Trophoblast cell (in vitro differentiated cells and primary cell): Measurements from ENCODE around the gene CD300C.

ENCODE experiments used
- DNase-seq, 2 donors: peaks; one replicate each; pipeline ENCODE4 v3.0.0-alpha.2; 2016
- H2AFZ ChIP-seq: 2 replicates; pipeline ENCODE4 v1.6.1; 2013; ENCODE audit warnings: low read length, moderate library complexity, mild to moderate bottlenecking; ENCODE audit not compliant: insufficient read depth, poor library complexity
- H2AK5ac ChIP-seq: 2 replicates; pipeline ENCODE4 v1.6.1; 2013; ENCODE audit warnings: mild to moderate bottlenecking, low read length
- H2BK120ac ChIP-seq: 2 replicates; pipeline ENCODE4 v1.6.1; 2013; ENCODE audit warnings: low read length, mild to moderate bottlenecking, moderate library complexity; ENCODE audit not compliant: insufficient read depth, poor library complexity
- H2BK12ac ChIP-seq: 2 replicates; pipeline ENCODE4 v1.6.1; 2013; ENCODE audit warnings: mild to moderate bottlenecking, low read length, moderate library complexity
- H2BK5ac ChIP-seq: 2 replicates; pipeline ENCODE4 v1.6.1; 2013; ENCODE audit warnings: low read length, low read depth, moderate library complexity, mild to moderate bottlenecking; ENCODE audit not compliant: poor library complexity
- H3K14ac ChIP-seq: 2 replicates; pipeline ENCODE4 v1.6.1; 2013; ENCODE audit warnings: mild to moderate bottlenecking, low read length
- H3K18ac ChIP-seq: 2 replicates; pipeline ENCODE4 v1.6.1; 2013; ENCODE audit warnings: mild to moderate bottlenecking, low read length
- H3K23ac ChIP-seq: 2 replicates; pipeline ENCODE4 v1.6.1; 2013; ENCODE audit warnings: low read length
- H3K27ac ChIP-seq: 2 replicates; pipeline ENCODE4 v1.5.1; 2013; ENCODE audit warnings: low read depth, mild to moderate bottlenecking, inconsistent platforms, low read length, moderate library complexity
- H3K27me3 ChIP-seq: 2 replicates; pipeline ENCODE4 v1.6.1; 2013; ENCODE audit warnings: inconsistent platforms, mild to moderate bottlenecking, low read length, moderate library complexity; ENCODE audit not compliant: insufficient read depth
- H3K36me3 ChIP-seq, 2 experiments: 1 replicate in 1 of 2; 2 replicates in 1 of 2; pipeline ENCODE4 v1.6.1; 2013; ENCODE audit warnings: low read length in 2 of 2, mild to moderate bottlenecking in 2 of 2, moderate library complexity in 1 of 2; ENCODE audit not compliant: insufficient read depth in 2 of 2, control insufficient read depth in 1 of 2
- H3K4ac ChIP-seq: 2 replicates; pipeline ENCODE4 v1.6.1; 2013; ENCODE audit warnings: low read depth, mild to moderate bottlenecking, low read length, moderate library complexity
- H3K4me1 ChIP-seq, 2 experiments: 1 replicate in 1 of 2; 2 replicates in 1 of 2; pipeline ENCODE4 v1.6.1; 2013; ENCODE audit warnings: low read length in 2 of 2, mild to moderate bottlenecking in 2 of 2, moderate library complexity in 1 of 2; ENCODE audit not compliant: insufficient read depth in 2 of 2, control insufficient read depth in 1 of 2
- H3K4me2 ChIP-seq: 2 replicates; pipeline ENCODE4 v1.6.1; 2013; ENCODE audit warnings: inconsistent platforms, mild to moderate bottlenecking, low read length, moderate library complexity
- H3K4me3 ChIP-seq: 2 replicates; pipeline ENCODE4 v1.5.1; 2013; ENCODE audit warnings: mild to moderate bottlenecking, low read depth, low read length, inconsistent platforms
- H3K79me1 ChIP-seq: one replicate; pipeline ENCODE4 v1.6.1; 2013; ENCODE audit warnings: low read length
- H3K79me2 ChIP-seq: 2 replicates; pipeline ENCODE4 v1.6.1; 2013; ENCODE audit warnings: low read length, mild to moderate bottlenecking; ENCODE audit not compliant: control insufficient read depth, insufficient read depth, poor library complexity
- H3K9ac ChIP-seq: 2 replicates; pipeline ENCODE4 v1.6.1; 2013; ENCODE audit warnings: mild to moderate bottlenecking, low read length
- H3K9me3 ChIP-seq: 2 replicates; pipeline ENCODE4 v1.6.1; 2013; ENCODE audit warnings: low read depth, mild to moderate bottlenecking, control low read depth, inconsistent platforms, low read length; ENCODE audit not compliant: insufficient read depth
- H4K12ac ChIP-seq: 2 replicates; pipeline ENCODE4 v1.6.1; 2013; ENCODE audit warnings: low read depth, mild to moderate bottlenecking, low read length, moderate library complexity
- H4K8ac ChIP-seq: 2 replicates; pipeline ENCODE4 v1.6.1; 2013; ENCODE audit warnings: low read depth, mild to moderate bottlenecking, low read length, moderate library complexity
- H4K91ac ChIP-seq: one replicate; pipeline ENCODE4 v1.6.1; 2013; ENCODE audit warnings: low read depth, mild to moderate bottlenecking, low read length, moderate library complexity
- whole genome bisulfite sequencing: extraction: QIAGEN DNeasy Blood & Tissue Kit; methylation state at CpG from one replicate; pipeline ENCODE4 v1.1.7; 2013; ENCODE audit warnings: missing lambda C conversion rate; ENCODE audit not compliant: insufficient read length, insufficient coverage; ENCODE audit errors: extremely low coverage; 5-methylcytosine and 5-hydroxymethylcytosine counted together

The CD300C gene

DNA sequence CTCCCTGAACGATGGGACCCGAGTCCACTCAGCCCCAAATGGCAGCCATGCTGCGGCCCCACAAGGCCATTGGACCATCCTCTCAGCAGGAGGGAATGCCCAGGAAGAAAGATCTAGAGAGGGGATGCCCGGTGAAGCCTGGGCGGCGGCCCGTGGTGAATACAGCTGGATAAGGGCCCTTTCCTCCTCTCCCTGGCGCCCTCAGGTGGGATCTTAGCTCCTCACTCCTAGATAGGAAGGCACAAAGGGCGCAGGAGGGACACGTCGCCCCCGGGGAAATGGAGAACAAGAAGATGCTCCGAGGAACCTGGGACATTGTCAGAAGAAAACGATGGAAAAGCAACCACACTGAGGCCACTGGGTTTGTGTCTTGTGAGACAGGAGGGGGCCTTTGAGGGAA is 2.5 kb downstream of the CD300C start:
- Histone ChIP-seq H3K4me2 (no peak overlapping the region), H2BK12ac (no peak overlapping the region), H2BK5ac (no peak overlapping the region), H3K79me1 (no peaks in the 10 kb centered on the region), H3K27me3 (no peaks in the 10 kb centered on the region), H3K9ac (no peak overlapping the region), H3K9me3 (no peaks in the 10 kb centered on the region), H3K4me1 (no peaks in the 10 kb centered on the region), H3K79me2 (no peaks in the 10 kb centered on the region), H3K4me3 (no peak overlapping the region), H3K4ac (no peak overlapping the region), H2BK120ac (no peak overlapping the region), H2AFZ (no peak overlapping the region), H3K36me3 (no peaks in the 10 kb centered on the region), H3K27ac (no peak overlapping the region), H2AK5ac (no peak overlapping the region), H3K18ac (no peak overlapping the region), H4K91ac (no peak overlapping the region), H3K23ac (no peak overlapping the region), H4K12ac (no peak overlapping the region), H4K8ac (no peak overlapping the region), H3K14ac (no peak overlapping the region)
- WGBS, result no CpG with 5 or more reads among the region's 14 CpGs
- DNase-seq, result no peak

DNA sequence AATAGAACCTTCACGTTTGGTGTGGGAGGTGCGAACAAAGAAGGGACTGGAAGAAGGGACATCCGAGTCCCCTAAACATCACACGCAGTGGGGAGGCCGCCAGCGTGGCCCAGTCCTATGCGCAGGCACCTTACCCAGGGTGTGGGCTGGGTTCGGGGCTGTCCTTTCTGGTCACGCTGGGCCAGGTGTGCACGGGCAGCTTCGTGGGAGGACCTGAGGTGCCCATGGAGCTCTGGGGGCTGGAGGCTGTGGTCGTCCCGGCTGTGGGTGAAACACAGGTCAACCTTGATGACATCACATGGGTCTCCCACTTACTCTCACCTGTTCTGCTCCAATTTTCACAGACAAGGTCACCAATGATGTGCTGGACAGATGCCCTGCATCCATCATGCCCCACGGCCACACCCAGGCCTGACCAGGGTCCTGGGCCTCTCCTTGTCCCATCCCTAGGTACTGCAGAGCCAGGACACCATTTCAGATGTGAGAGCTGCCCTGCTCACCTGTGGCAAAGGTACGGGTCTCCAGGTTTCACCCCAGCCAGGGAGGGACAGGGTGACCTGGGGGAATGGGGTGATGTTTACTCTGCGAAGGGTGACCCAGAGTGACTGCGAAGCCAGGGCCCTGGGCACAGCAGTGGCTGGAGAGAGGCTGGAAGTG is 3.1 kb downstream of the CD300C start:
- Histone ChIP-seq H3K4ac (no peak overlapping the region), H3K4me2 (no peak overlapping the region), H4K91ac (no peak overlapping the region), H2BK5ac (no peak overlapping the region), H2AFZ (no peak overlapping the region), H3K14ac (no peak overlapping the region), H4K8ac (no peak overlapping the region), H3K27me3 (no peaks in the 10 kb centered on the region), H3K9ac (no peak overlapping the region), H2AK5ac (no peak overlapping the region), H2BK120ac (no peak overlapping the region), H3K18ac (no peak overlapping the region), H3K79me1 (no peaks in the 10 kb centered on the region), H4K12ac (no peak overlapping the region), H3K4me1 (no peaks in the 10 kb centered on the region), H3K36me3 (no peaks in the 10 kb centered on the region), H3K79me2 (no peaks in the 10 kb centered on the region), H3K4me3 (no peak overlapping the region), H3K27ac (no peak overlapping the region), H2BK12ac (no peak overlapping the region), H3K9me3 (no peaks in the 10 kb centered on the region), H3K23ac (no peak overlapping the region)
- DNase-seq, result no peak
- WGBS, result no CpG with 5 or more reads among the region's 17 CpGs

DNA sequence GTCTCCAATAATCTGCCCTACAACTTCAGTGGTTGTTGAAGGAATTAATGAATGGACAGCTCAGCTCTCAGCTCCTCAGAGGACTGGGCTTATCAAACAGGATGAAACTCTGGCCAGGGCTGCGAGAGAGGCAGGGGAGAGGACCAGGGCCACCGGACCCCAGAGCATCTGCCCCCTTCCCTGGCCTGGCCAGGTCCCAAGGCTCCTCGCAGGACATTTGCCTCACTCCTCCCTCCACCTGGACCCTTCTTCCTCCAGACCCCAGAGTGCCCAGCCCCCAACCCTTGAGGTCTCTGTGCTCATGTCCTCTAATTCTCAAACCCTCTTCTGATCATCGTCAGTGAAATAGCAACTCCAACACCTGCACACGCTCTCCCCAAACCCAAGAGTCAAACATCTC is 3.7 kb downstream of the CD300C start:
- no CpG with 5 or more reads among the region's 5 CpGs for WGBS
- Histone ChIP-seq H3K14ac (no peak overlapping the region), H3K36me3 (no peaks in the 10 kb centered on the region), H3K9me3 (no peaks in the 10 kb centered on the region), H2AK5ac (no peak overlapping the region), H2BK120ac (no peak overlapping the region), H2BK5ac (no peak overlapping the region), H3K27me3 (no peaks in the 10 kb centered on the region), H3K4me1 (no peaks in the 10 kb centered on the region), H3K4ac (no peak overlapping the region), H3K27ac (no peak overlapping the region), H3K4me2 (no peak overlapping the region), H3K23ac (no peak overlapping the region), H3K9ac (no peak overlapping the region), H3K79me2 (no peaks in the 10 kb centered on the region), H3K18ac (no peak overlapping the region), H3K4me3 (no peak overlapping the region), H4K91ac (no peak overlapping the region), H4K8ac (no peak overlapping the region), H3K79me1 (no peaks in the 10 kb centered on the region), H4K12ac (no peak overlapping the region), H2AFZ (no peak overlapping the region), H2BK12ac (no peak overlapping the region)
- no peak for DNase-seq

DNA sequence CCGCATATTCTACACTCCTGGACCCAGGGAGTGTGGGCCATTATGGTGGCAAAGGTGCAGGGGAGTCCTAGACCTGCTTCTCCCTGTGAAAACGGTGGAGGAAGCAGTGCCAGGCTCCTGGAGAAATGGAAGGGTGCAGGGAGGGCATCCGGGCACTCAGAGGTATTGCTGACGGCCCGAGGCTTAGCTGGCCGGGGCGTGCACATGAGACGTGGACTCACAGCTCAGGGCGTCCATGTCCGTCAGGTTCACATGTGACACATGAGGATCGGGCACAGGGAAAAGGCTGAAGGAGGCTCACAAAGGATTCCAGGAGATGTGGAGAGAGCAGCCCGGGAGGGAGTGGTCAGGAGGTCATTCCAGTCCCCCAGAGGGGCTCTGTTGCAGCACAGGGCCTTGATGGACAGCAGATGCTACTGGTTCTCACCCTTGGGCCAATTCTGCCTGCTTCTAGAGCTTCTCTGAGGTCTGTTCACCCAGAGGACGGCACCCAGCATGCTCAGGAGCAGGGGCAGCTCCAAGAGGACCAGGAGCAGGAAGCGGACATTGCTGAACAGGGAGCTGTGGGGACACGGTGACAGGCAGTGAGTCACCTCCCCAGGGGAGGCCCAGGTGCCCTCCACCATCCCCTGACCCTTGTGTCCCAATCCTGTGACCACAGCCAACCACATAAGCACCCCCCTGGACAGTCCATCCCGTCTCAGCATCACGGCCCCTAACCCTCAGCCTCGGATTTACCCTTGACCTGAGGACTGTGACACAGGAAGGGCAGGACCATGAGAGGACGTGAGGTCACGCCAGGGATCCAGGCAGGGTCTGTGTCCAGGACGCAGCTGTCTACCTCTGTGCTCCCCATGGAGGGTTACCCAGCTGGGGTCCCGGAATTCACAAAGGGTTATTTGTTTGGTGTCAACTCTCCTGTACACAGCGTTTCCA is 4.5 kb downstream of the CD300C start:
- H3K4me3 ChIP-seq, result no peak overlapping the region
- no peak overlapping the region for H4K91ac ChIP-seq
- H3K4me2 ChIP-seq, result no peak overlapping the region
- no peaks in the 10 kb centered on the region for H3K79me2 ChIP-seq
- H2AFZ ChIP-seq, result no peak overlapping the region
- DNase-seq, result no peak
- H4K12ac ChIP-seq, result no peak overlapping the region
- no peak overlapping the region for H2BK120ac ChIP-seq
- no peak overlapping the region for H3K4ac ChIP-seq
- no peaks in the 10 kb centered on the region for H3K27me3 ChIP-seq
- H3K14ac ChIP-seq, result no peak overlapping the region
- H2AK5ac ChIP-seq, result no peak overlapping the region
- no peaks in the 10 kb centered on the region for H3K9me3 ChIP-seq
- H3K36me3 ChIP-seq, result no peaks in the 10 kb centered on the region
- no peak overlapping the region for H3K9ac ChIP-seq
- H3K4me1 ChIP-seq, result no peaks in the 10 kb centered on the region
- WGBS, result no CpG with 5 or more reads among the region's 23 CpGs
- no peak overlapping the region for H3K18ac ChIP-seq
- H3K79me1 ChIP-seq, result no peaks in the 10 kb centered on the region
- no peak overlapping the region for H4K8ac ChIP-seq
- H2BK12ac ChIP-seq, result no peak overlapping the region
- H3K23ac ChIP-seq, result no peak overlapping the region
- H3K27ac ChIP-seq, result no peak overlapping the region
- H2BK5ac ChIP-seq, result no peak overlapping the region
